ENCODE data around the gene CKS1B. TPM values are rescaled to one million over a fixed set of nuclear protein-coding genes. Genes with fewer than 3 reads are reported as not detected.

CKS1B gene
- total RNA-seq, 1 donor from 2014 or later, result 16.0 TPM

DNA sequence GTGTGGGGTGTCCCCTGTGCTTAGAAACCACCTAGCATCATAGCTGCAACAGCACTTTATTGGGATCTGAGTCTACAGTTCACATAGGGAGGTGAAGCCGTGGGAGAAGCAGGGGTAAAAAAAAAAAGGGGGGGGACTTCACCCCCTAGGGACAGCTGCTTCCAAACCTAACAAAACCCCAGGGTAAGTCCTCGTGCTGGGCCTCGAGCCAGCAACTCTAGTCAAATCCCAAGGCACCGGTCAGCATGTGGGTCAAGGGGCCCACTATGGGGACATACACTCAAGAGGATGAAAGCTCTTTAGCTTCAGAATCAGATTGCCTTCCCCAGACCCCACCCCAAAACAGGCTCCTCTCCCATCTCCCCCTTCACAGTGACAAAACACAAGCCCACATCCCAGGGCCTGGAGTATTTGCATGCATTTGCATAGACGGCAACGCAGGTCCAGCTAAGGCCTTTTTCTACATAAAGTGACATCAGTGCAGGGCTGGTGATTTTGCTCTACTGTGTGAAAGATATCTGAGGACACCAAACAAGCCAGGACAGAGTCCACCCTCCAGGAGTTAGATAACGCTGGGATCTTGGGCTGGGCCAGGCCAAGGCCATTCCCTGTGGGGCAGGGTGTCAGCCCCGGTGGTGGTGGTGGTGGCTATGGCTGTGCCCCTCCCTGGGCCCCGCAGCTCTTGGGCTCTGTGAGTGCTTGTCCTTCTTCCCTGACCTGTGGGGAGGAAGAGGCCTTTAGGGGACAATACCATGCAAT, 29.9 kb upstream of the CKS1B start:
- no peak for DNase-seq (ENCODE audit: low spot score)
- intact Hi-C loops (cut with DNase I), result loop anchor here (2.0 kb wide), 1 partner anchor 68 kb away; no protein-coding TSS in a partner anchor

DNA sequence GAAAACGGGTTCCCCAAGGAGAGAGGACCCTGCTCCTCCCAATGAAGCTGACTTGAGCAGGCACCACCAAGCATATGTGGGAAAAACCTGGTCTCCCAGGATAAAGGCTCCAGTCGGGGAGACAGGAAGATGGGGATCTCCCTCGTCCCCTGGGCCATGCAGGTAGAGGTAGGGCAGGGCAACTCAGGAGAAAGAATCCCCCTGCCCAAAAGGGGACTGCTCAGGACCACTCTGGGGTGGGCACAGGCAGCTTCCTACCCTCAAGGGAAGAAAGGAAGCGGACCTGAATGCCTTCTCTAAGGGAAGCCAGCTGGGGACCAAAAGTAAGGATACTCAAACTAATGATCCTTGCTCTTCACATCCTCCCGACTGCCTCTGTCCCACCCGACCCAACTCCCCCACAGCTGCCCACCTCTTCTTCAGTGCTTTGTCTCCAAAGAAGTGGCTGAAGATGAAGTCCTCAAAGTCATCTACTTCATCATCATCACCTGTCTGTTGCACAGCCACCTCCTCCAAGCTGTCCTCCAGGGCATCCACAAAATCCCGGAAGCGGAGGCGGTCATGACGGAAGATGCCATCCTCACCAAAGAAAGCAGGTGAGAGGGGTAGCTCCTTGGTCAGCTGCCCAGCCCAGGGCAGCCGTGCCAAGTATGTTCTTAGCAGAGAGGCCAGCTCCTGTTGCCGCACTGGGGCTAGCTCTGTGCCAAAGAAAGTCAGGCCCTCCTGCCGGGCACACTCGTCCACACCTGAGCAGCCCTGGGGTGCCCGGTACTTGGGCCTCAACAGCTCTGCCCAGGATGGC, 29.1 kb upstream of the CKS1B start:
- no peak for DNase-seq (ENCODE audit: low spot score)
- intact Hi-C loops (cut with DNase I), result loop anchor here (2.0 kb wide), 1 partner anchor 69 kb away; no protein-coding TSS in a partner anchor

DNA sequence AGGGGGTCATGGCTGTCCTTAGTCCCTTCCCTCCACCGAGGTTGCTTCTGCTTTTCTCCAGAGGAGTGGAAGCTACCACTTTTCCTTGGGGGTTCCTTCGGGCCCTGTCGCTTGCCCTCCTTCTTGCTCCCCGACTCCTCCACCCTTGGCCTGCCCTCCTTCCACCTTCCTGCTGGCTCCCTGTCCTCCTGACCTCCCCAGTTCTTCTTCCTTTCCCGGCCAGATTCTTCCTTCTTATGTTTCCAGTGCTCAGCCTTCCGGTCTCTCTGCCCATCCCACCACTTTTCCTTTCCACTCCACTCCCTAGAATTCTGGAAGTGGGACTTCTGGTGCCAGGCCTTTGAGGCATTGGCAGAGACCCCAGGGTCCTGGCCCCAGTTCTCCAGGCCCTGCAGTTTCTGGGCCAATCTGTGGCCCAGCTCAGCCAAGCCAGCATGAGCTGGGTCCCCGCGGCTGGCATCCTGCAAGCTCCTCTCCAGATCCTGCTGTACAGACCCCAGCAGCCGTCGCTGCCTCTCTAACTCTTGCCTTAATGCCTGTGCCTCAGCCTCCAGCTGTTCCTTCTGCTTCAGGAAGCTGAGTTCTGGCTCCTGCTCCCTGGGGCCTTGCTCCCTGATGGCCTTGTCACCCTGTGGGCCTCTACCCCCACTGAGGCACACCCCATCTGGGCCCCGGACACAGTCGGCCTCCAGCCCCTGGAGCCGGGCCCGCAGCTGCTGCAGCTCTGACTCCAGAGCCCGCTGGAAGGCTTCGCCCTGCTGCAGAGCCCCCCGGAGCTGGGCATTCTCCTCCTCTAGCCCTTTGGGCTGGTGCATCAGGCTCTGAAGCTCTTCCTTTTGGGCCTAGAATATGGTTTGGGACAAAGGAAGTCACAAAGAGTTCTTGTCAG, 28.3 kb upstream of the CKS1B start:
- no peak for DNase-seq (ENCODE audit: low spot score)
- intact Hi-C loops (cut with DNase I), result loop anchor here (2.0 kb wide), 1 partner anchor 69 kb away; no protein-coding TSS in a partner anchor

DNA sequence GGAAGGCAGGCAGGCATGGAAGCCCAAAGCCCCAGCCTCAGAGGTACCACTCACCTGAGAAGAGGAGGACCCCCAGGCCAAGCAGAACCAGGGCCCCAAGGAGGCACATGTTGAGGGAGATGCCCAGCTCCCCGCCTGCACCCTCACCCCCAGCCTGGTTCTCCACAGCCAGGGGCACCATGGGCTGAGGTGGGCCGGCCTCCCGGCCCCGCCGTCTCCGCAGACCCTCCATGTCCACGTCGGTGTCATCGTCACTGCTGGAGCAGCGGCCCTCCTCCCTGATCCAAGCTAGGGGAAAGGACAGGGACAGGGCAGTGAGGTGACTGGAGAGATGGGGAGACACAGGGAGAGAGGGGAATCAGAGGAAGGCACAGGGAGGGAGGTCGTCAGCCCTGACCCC, 26.4 kb upstream of the CKS1B start:
- intact Hi-C loops (cut with DNase I), result no loop called here
- no peak for DNase-seq (ENCODE audit: low spot score)

DNA sequence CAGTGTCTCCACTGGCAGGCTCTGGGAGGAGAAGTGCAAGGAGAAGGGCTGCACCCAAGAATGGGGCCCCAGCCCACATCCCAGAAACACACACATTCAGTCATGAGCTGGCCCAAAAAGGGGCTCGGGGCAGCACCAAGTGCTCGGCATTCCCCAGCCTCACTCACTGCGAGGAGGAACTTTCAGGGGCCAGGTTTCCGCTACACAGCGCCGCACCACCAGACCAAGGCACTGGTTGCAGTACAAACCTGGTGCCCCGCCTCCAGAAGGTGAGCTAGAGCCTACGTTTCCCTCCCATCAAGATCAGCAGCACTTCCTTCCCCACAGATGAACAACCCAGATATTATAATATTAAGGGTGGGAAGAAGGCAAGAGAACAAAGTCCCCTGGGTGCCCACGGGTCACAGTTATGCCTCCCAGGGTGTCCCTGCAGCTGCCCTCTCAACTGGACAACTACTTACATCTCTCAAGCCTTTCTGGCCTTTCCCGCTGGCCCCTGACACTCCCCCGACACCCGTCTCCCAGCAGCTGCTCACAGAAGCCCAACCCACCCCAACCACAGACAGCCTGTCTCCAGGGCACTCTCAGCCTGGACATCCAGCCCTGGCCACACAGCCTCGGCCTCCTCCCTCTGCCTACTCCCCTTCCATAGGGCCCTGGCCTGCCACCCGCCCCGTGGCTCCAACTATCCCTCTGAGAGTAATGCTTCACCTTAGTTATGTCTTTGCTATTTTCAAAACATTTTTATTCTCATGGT, 22.4 kb upstream of the CKS1B start:
- intact Hi-C loops (cut with DNase I), result no loop called here
- DNase-seq (ENCODE audit: low spot score), result no peak

DNA sequence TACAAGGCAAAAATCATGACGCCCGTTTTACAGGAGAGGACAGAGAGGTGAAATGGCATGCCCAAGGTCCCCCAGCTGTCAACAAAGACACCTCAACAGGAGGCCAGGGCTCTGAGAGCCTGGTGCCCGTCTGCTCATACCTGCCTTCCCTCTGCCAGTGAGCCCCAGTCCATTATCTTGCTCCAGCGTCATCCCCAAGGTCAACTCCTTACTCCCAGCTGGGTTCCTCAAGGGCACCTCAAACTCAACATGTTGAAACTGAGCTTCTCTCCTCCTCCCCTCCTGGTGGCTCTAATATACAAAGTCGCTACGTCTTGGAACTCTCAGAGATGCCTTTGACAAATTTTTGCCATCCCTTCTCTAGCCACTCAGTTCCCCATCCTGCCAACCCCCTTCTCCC, 21.8 kb upstream of the CKS1B start:
- no peak for DNase-seq (ENCODE audit: low spot score)
- intact Hi-C loops (cut with DNase I), result no loop called here

DNA sequence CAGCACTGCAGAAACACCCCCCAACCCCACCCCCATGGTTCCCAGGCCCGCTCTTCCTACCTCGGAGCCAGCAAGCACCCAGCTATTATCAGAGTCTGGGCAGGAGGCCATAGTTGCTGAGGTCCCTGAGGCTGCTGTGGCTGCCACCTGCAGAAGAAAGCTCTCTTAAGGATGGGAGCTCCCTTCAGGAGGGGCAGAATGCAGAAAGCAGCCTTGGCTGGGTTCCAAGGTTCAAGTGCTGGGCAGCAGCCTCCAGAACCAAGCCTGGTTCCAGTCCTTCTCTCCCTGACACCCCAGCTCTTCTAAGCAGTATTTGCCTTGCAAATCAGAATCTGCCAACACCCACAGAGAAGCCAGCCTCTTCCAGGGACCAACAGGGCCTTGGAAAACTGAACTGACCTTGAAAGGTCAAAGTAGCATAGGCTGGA, 20.9 kb upstream of the CKS1B start:
- intact Hi-C loops (cut with DNase I), result no loop called here
- no peak for DNase-seq (ENCODE audit: low spot score)

DNA sequence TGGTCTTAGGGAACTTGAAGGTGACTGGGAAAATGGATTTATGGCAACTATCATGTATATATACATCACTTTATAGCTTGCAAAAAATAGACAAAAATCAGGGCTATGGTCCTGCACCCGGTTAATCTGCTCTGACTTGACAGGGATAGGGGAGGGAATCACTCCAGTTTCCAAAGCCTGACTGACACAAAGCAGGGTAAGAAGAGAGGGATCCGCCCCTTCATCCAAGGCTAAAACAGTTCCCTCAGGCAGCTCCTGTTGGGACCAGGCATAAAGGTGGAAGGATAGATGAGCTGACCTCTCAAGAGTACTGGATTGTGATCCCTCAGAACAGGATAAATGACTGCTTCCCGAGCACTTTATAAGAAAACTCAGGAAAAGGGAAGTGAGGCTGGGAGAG, 19.9 kb upstream of the CKS1B start:
- no peak for DNase-seq (ENCODE audit: low spot score)
- intact Hi-C loops (cut with DNase I), result no loop called here

DNA sequence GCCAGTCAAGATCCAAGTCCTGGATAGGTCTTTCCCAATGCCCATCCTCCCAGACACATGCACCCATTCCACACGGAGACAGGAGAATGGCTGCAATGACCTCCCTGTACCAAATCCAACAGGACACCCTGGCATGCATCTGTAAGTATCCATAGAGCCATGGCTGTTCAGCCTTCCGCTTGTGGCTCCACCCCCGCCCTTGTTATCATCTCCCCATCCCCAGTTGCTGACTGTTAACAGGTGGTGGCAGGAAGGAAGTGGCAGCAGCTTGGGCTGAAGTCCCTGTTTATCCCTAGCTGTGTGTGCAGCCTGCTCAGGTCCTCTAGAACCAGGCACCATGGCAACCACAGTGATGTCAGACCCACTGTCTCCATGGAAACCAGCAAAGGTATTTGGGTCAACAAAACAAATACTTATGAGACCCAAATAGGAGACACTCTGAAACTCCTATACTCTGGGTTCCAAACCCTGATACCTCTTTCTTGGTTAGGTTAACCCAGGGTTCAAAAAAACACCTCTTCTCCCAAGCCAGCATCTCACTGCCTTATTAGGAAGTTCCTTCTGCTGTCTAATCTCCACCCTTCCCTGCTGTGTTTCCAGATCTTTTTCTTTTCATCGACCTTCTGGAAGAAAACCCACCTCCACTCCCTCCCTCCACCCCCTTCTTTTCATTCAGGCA, 19.3 kb upstream of the CKS1B start:
- intact Hi-C loops (cut with DNase I), result no loop called here
- no peak for DNase-seq (ENCODE audit: low spot score)

DNA sequence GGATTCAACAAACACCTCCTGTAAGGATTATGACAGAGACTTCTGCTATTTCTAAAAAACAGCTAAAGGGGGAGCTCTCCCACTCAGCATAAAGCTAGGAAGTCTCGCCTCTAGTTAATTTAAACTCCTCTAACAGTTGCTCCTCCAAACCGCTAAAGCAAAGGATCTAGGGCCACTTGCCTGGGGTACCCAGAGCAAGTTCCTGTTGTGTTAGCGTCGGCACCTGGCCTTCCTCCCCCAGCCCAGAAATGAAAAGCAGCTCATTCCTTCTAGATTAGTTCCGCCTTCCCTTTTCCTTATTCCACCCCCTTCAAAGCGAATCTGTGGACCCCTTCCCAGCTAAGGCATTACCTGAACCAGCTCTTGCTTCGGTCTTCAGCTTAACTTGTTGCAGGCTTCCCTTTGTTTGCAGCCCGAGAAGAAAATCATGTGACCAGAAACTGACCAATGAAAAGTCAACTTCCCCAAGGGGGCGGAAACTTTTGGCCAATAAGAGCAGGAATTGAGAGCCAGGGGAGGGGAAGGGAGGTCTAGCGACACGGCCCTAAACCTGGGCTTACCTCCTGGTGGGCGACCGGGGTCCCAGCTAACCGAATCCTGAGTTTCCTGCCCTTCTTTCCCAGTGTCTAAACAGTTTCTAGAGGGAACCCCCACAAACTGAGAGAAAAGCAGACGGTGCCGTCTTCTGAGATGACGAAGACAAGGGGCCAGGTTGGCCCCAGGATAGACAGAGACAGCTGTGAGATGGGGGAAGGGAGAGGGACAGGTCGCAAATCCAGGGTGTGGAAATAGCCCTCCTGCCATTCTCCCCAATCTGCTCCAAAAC, 18.6 kb upstream of the CKS1B start, which contains the start of gene PBXIP1:
TSS of gene PBXIP1 (minus strand) at position 382 of the 826 bp plus-strand sequence. CDS start 2,378 bp downstream, outside the sequence.
- intact Hi-C loops (cut with DNase I), result no loop called here

DNA sequence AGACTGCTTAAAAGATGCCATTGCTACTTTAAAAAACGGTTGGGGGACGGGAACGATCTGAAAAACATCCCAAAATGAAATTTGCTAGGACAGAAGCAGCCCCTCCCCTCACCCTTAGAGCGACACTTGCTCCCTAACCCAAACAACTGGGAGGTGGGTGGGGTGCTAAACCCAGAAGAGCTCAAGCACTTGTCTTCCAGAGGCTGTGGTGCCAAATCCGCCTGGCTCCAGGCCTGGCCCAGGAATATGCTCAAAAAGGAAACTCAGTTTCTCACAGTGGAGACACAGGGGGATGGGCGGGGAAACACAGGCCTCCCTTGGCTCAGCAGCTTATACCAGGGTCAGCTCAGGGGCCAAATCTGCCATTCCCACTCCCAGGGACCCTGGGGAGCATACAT, 17.9 kb upstream of the CKS1B start:
- intact Hi-C loops (cut with DNase I), result no loop called here
- no peak for DNase-seq (ENCODE audit: low spot score)

More for the DNA sequence above, 18.6 kb upstream of the CKS1B start, which contains the start of gene PBXIP1:
- DNase-seq (ENCODE audit: low spot score), result peak; percentile 90

DNA sequence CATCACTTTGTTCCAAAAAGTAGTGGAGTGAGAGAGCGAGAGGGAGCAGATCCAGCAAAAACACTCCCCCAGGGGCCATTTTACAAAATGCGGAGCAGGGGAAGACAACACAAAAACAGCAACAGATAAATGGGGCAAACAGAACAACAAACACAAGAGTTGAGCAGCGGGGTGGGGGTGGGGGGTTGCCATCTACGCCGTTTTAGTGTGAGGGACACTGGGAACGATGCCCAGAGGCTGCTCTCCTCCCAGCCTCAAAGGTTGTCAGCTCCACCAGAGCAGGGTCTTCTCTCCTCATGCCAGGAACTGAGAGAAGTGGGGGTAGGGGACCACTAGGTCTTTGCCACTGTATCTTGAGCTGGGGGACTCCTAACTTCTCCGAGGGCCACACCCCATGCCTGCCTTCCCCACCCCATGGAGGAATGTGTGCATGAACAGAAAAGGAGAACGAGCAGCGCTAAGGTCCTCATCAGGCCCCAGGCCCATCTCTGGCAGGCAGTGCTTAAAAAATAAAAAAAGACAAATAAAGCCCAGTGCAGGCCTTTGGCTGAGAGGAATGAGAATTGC, 17.3 kb upstream of the CKS1B start:
- intact Hi-C loops (cut with DNase I), result no loop called here
- no peak for DNase-seq (ENCODE audit: low spot score)

DNA sequence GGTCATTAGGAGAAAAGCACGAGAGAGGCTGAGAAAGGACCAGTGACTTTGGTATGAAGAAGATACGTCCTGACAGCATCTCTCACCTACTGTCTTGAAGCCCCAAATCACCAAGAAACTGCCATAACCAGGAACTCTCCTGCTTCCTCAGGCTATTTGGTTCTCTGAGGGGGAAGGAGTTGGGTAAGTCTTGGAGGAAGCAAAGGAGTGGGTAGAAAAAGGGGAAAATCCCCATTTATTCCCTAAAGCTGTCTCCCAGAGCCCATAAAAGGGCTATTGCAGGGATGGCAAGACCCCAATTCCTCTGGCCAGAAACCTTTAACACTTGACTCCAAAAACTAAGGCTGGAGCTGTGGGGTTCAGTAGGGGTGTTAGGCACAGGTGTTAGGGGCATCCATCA, 16.4 kb upstream of the CKS1B start:
- intact Hi-C loops (cut with DNase I), result no loop called here
- DNase-seq (ENCODE audit: low spot score), result no peak

DNA sequence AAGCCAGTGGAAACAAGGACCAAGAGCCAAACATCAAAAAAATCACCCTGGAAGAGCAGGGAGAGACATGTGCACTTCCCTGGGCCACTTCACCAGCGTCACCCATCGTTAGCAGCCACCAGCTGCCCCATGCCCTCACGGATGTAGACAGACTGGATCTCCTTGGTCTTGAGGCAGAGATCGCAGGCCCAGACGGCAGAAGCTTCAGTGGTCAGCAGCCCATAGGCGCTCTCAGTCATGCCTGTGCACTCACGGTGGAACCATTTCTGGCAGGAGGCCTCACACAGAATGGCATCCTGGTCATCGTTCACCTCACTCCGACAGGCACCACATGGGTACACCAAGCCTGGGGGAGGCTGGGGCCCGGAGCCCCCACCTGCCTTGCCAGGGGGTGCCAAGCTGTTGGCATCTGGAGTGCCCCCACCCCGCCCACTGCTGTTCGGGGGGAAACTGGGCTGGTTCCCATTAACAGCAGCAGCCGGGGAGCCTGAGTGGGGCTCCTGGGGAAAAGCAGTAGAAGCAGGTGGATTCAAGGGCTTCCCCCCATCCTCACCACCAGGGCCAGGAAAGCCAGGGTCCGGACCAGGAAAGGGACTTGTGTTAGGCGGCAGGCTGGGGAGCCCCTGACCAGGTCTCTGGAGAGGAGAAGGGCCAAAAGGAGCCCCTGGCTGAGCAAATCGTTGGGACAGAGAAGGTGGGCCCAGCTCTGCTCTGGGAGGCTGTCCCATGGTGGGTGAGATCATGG, 15.6 kb upstream of the CKS1B start:
- DNase-seq (ENCODE audit: low spot score), result no peak
- intact Hi-C loops (cut with DNase I), result no loop called here

DNA sequence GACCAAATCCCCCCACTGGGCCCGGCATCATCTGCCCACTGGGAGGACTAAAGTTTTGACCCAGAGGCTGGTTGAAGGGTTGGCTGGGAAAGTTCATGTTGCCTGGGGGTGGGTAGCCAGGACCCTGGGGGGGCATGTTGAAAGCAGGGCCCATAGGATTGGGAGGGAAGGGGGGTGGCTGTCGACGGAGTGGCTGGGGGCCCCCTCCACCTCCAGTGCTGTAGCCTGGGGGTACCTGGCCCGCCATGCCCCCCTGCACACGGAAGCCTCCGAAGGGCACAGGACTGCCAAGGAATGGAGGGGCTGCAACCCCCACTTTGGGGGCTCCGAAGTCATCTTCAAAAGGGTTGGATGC, 15.1 kb upstream of the CKS1B start:
- intact Hi-C loops (cut with DNase I), result no loop called here
- DNase-seq (ENCODE audit: low spot score), result no peak

DNA sequence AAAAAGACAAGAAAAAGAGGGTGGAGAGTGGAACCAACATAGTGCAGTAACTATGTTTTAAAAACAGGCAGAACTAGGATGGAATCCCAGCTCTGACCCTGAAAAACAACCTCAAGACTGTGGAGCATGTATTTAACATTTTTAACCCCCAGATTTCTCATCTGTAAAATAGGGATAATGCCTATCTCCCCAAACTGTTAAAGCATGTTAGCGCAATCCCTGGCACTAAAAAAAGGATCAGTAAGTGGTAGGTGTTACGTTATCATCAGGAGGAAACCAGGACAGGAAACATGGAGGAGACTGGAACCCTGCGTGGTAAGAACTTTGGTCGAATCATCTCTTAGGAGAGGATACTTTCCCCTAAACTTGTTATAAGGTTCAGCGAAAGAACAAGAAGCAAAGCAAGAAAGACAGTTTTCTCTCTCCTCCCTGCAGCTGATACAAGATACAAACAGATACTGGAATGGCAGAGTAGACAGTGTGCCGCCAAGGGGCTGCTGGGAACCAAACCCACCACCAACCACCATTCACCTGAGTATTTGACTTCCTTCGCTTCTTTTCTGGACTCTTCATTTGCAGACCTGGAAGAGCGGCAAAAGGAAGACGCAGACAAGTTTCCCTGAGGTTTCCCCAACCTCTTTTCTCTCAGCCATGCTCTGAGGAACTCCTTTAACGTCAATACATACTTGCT, 13.9 kb upstream of the CKS1B start:
- intact Hi-C loops (cut with DNase I), result loop anchor here (1.0 kb wide), 3 partner anchors 23 to 57 kb away; partner anchors contain the start of gene FLAD1

More for the DNA sequence above, 13.9 kb upstream of the CKS1B start:
- no peak for DNase-seq (ENCODE audit: low spot score)

Measured in cardiac septum (tissue), 1 donor.